Astrocyte of the spinal cord (primary cell): ENCODE data around the gene PBX1.
A peak's percentile ranks its signal among the peaks of the same experiment; 100 is the strongest.

Experiments
- DNase-seq: peaks from one replicate; pipeline ENCODE4 v3.0.0; 2011; ENCODE audit warnings: low read depth, low spot score
- H3K4me3 ChIP-seq: 2 replicates; pipeline ENCODE4 v1.5.1; 2011; ENCODE audit warnings: low read depth, mild to moderate bottlenecking, low read length, moderate library complexity
- CTCF ChIP-seq: IDR thresholded peaks from 2 replicates; pipeline ENCODE4 v1.5.1; 2012; ENCODE audit warnings: low read depth, mild to moderate bottlenecking, low read length, inconsistent platforms
- in situ Hi-C: cut with HindIII; loops from 2 replicates; pipeline ENCODE4 v1.10.0; 2017; ENCODE audit warnings: low sequenced_read_pairs

Gene PBX1

DNA sequence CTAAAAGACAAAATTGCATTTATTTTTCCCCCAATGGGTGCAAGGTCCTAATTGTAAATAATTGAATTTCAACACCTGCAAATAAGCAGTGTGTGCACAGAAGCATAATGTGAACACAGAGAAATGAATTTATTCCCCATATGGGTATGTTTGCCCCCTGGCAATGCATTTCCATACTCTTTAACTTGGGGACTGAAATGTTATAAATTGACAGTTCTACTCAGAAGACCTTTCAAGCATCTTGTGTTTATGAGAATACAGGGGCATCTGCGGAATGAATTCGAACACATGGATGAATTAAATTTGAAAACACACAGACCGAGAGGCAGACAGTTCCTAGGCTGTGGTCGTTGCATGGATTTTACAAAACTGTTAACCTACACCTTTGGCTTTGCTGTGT, 3.5 kb downstream of the PBX1 start:
- TF ChIP-seq CTCF = no peak
- DNase-seq = peak; percentile 52
- in situ Hi-C loops = loop anchor here (25.0 kb wide), 1 partner anchor 225 kb away; no protein-coding TSS in a partner anchor
- peak overlapping the region; percentile 64 for H3K4me3 ChIP-seq

GRCh38 chr1:164562947-164563520, 4.0 kb downstream of the PBX1 start:
- peak; percentile 61 for DNase-seq
- TF ChIP-seq CTCF = no peak
- H3K4me3 ChIP-seq = peak overlapping the region; percentile 64
- in situ Hi-C loops = loop anchor here (25.0 kb wide), 1 partner anchor 224 kb away; no protein-coding TSS in a partner anchor

DNA sequence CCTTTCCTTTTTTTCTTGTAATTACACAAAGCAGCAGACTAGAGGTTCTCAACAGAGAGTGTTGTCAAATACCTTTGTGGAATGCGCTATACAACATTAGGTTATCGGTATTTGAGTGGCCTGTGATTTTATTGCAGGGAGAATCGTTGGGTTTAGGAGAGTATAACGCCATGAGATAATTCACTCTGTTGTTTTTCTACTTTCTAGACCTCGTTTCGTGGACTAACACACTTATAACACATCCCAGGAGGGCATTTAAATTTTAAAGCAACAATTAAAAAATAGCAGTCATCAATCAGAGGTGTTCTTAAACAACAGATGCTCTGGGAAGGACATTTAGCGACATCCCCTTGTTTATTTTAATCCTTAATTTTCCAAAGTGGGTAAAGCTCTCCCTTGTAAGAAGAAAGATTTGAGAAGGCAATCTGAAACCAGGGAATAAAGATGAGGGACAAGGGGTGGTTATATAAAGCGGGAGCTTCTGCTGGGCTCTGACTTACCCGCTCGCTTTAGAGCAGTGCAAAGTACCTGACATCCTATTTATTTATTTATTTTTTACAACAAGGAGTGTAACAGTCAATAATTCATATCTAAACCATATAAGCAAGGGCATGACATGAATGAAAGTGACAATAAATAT, 4.9 kb downstream of the PBX1 start:
- peak; percentile 48 for DNase-seq
- no peak for TF ChIP-seq CTCF
- in situ Hi-C loops = loop anchor here (25.0 kb wide), 1 partner anchor 223 kb away; no protein-coding TSS in a partner anchor
- H3K4me3 ChIP-seq = peak overlapping the region; percentile 64

DNA sequence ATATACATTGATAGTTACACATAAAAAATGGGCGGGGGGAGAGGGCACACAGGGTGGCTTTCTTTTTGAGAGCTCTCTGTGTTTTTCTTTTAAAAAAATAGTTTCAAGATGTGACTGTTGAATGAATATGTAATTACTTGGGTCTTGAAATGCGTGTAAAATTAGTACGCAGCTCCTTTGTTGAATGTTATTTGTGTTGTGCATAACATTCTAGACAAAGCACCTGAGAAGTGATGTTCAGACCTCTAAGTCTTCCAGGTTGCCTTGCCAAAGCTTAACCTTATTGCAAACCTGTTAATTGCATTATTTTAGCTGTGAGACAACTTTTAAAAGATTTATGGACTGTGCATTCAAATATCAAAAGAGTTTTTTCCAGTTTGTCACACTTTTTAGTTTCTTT, 5.4 kb downstream of the PBX1 start:
- DNase-seq = peak; percentile 27
- in situ Hi-C loops = loop anchor here (25.0 kb wide), 1 partner anchor 223 kb away; no protein-coding TSS in a partner anchor
- peak overlapping the region; percentile 64 for H3K4me3 ChIP-seq
- no peak for TF ChIP-seq CTCF

DNA sequence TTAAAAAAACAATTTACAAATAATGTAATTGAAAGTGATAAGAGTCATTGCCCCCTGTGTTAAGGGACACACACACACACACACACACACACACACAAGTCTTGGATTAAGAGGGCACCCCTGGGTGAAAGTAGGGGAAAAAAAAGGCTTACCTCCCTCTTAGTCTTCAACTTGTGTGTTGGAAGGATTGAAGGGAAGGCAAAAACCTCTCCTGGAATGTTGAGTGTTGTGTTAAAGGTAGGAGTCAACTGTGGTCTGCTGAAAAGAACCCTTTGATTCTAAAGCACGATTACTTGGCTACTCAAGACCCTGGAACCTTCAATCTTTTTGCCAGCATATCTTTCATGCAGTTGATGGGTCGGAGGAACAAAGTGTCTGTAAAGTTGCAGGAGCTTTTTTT, 6.4 kb downstream of the PBX1 start:
- no peak overlapping the region for H3K4me3 ChIP-seq
- no peak for TF ChIP-seq CTCF
- in situ Hi-C loops = loop anchor here (25.0 kb wide), 1 partner anchor 222 kb away; no protein-coding TSS in a partner anchor
- DNase-seq = peak; percentile 22

DNA sequence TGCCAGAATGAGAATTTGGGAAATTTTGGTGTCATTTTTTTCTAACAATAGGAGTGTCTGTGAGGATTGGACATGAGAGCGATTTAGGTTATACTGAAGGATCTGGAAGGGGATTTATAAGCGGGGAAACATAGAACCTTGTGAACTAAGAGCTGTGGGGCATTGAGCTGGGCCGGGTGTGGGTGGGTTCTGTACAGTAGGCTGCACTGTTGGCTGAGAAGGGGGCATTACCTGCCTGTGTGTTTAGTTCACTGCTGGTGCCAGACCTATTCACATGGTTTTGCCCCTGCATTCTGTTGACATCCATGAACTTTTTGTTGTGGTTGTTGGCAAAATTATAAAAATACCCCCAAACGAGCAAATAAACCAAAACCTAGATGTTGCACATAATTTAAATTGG, 8.8 kb downstream of the PBX1 start:
- no peak overlapping the region for H3K4me3 ChIP-seq
- in situ Hi-C loops = loop anchor here (25.0 kb wide), 1 partner anchor 220 kb away; no protein-coding TSS in a partner anchor
- no peak for DNase-seq
- no peak for TF ChIP-seq CTCF
